SU-DHL-6 (cell line): ENCODE results near the gene CRIM1.

Experiments
- CTCF ChIP-seq: fragments of 200-600 bp; sonication (generic); IDR thresholded peaks from one replicate; pipeline ENCODE4 v1.5.1; 2017; ENCODE audit warnings: antibody characterized with exemption, mild to moderate bottlenecking, low read length, moderate library complexity; ENCODE audit not compliant: insufficient read depth, poor library complexity, severe bottlenecking
- EZH2phosphoT487 ChIP-seq: fragments of 200-600 bp; sonication (generic), shearing (Covaris generic); conservative IDR thresholded peaks from 2 replicates; pipeline ENCODE4 v1.6.1; 2018; ENCODE audit warnings: mild to moderate bottlenecking, antibody characterized with exemption, low read length, moderate library complexity, mixed read lengths

- TF ChIP-seq CTCF, result no peak
- no peak for TF ChIP-seq EZH2phosphoT487
Observed at GRCh38 chr2:36550006-36550405, 194.4 kb downstream of the CRIM1 start.
